Measurements from ENCODE around the gene PKLR.

PKLR gene

DNA sequence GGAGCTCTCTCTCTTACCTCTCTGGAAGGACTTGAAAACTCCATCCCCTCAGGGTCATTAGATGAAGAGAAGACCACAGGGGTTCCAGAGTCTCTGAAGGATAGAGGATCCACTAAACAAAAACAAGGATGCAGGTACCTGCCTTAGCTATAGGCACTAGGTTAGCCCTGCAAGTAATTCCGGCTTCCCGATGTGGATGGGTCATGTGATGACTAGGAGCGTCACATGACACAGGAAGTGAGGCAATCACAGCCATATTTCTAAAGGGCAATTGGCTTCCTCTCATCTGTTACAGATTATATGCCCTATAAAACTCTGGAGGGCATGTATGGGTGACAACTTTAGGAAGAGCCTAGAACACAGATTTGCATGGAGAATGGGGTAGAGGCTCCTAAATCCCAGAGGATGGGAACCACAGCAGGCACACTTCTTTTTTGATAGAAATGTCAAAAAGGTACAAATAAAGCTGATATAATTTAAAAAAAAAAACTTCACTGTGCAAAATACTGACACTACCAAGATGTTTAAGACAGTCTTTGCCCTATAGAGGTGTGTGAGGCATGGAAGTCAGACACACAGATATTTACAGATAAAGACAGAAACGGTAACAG, 60.1 kb downstream of the PKLR start:
- ATAC-seq (ENCODE audit: insufficient read depth, low read depth) (peak; percentile 34), DNase-seq (peak; percentile 80)
- Histone ChIP-seq H3K27ac (ENCODE audit: low read length) (peak overlapping the region; percentile 51), H3K9me3 (ENCODE audit: insufficient read depth, low read length, severe bottlenecking) (no peaks in the 10 kb centered on the region), H3K27me3 (ENCODE audit: insufficient read depth, low read length, poor library complexity) (no peaks in the 10 kb centered on the region), H3K36me3 (ENCODE audit: insufficient read depth, low read length) (peaks cover 23% of the 10 kb centered on the region), H3K4me2 (ENCODE audit: insufficient read depth, low read length) (peak overlapping the region; percentile 82), H3K9ac (ENCODE audit: low read depth, low read length) (peak overlapping the region; percentile 49), H3K79me2 (ENCODE audit: insufficient read depth, low read length) (peaks cover 34% of the 10 kb centered on the region), H2AFZ (ENCODE audit: low read depth, low read length) (peak overlapping the region; percentile 68), H3K4me3 (ENCODE audit: low read depth in 1 of 2, low read length in 2 of 2) (peak overlapping the region; percentile 18 to 60; a peak in 3 of 4 replicates), H3K4me1 (ENCODE audit: insufficient read depth, low read length) (peaks cover 51% of the 10 kb centered on the region), H4K20me1 (ENCODE audit: insufficient read depth, low read length) (no peaks in the 10 kb centered on the region)
- no peak for TF ChIP-seq EZH2 (IDR thresholded peaks at IDR 0.05; ENCODE audit: borderline replicate concordance, low read depth, low read length, severe bottlenecking)
- TF ChIP-seq, protein P1, sequence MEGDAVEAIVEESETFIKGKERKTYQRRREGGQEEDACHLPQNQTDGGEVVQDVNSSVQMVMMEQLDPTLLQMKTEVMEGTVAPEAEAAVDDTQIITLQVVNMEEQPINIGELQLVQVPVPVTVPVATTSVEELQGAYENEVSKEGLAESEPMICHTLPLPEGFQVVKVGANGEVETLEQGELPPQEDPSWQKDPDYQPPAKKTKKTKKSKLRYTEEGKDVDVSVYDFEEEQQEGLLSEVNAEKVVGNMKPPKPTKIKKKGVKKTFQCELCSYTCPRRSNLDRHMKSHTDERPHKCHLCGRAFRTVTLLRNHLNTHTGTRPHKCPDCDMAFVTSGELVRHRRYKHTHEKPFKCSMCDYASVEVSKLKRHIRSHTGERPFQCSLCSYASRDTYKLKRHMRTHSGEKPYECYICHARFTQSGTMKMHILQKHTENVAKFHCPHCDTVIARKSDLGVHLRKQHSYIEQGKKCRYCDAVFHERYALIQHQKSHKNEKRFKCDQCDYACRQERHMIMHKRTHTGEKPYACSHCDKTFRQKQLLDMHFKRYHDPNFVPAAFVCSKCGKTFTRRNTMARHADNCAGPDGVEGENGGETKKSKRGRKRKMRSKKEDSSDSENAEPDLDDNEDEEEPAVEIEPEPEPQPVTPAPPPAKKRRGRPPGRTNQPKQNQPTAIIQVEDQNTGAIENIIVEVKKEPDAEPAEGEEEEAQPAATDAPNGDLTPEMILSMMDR (IDR thresholded peaks at IDR 0.05; ENCODE audit: borderline replicate concordance, extremely low read depth, low read length, poor library complexity, severe bottlenecking), result no peak

All from DND-41 (cell line).